HCT116 (cell line): ENCODE results near the gene SRPRA. TPM values are rescaled to one million over a fixed set of nuclear protein-coding genes. Genes with fewer than 3 reads are reported as not detected.

Experiments
- ATAC-seq: fragments of 200-7000 bp; cut with Tn5 transposase; 2 replicates; pipeline ENCODE4 v1.9.1; 2020; ENCODE audit warnings: mild to moderate bottlenecking, moderate library complexity
- BruUV-seq: library from RNA; stranded (reverse); fragments of 400-500 nt; replicated peaks from 2 replicates; lab custom pipeline; 2021; lab: Mats Ljungman, UMichigan
- CTCF ChIA-PET: fragments of 300-600 bp; sonication (Branson Sonifier 250); formaldehyde crosslinking; loops from one replicate; lab custom pipeline; 2021; ENCODE audit warnings: antibody characterized with exemption; lab: Charles Lee
- POLR2A ChIA-PET: fragments of 300-600, 350-600 bp; sonication (Branson Sonifier 250); formaldehyde crosslinking; loops from one replicate; lab custom pipeline; 2021; ENCODE audit warnings: antibody characterized with exemption; lab: Charles Lee
- RAD21 ChIA-PET, 2 experiments: fragments of 300-600 bp; sonication (Branson Sonifier 250); formaldehyde crosslinking; loops; one replicate each; lab custom pipeline; 2023; ENCODE audit warnings: low total read pairs in 2 of 2; ENCODE audit not compliant: uncharacterized antibody in 2 of 2, unreplicated experiment in 2 of 2, low non-redundant PET in 1 of 2; lab: Charles Lee
- DNase-seq: peaks from one replicate; pipeline ENCODE4 v3.0.0-alpha.2; 2010; ENCODE audit warnings: low read depth, low spot score
- H2AFZ ChIP-seq: fragments of 200-600 bp; shearing (Covaris generic), sonication (generic); 2 replicates; pipeline ENCODE4 v1.6.1; 2017; ENCODE audit warnings: low read depth, mixed run types, mixed read lengths, antibody characterized with exemption, low read length; ENCODE audit not compliant: poor library complexity, severe bottlenecking
- H3K27ac ChIP-seq: 2 replicates; pipeline ENCODE4 v1.5.1; 2012; ENCODE audit warnings: low read depth, low read length
- H3K27me3 ChIP-seq: fragments of 200-600 bp; sonication (generic); 2 replicates; pipeline ENCODE4 v1.6.1; 2016; ENCODE audit warnings: mixed run types, low read length, mixed read lengths; ENCODE audit not compliant: insufficient read depth
- H3K36me3 ChIP-seq, 2 experiments: fragments of 200-500 bp in 1 of 2; fragments of 200-600 bp in 1 of 2; sonication (Bioruptor generic) in 1 of 2; sonication (generic) in 1 of 2; 2 replicates each; pipeline versions ENCODE4 v1.5.1 to v1.6.1; 2014 to 2016; ENCODE audit warnings: low read length in 2 of 2, inconsistent platforms in 1 of 2, mixed read lengths in 1 of 2, mixed run types in 1 of 2; ENCODE audit not compliant: insufficient read depth in 2 of 2, control insufficient read depth in 1 of 2
- H3K4me1 ChIP-seq, 2 experiments: fragments of 200-600 bp in 1 of 2; sonication (generic) in 1 of 2; 2 replicates each; pipeline versions ENCODE4 v1.5.1 to v1.6.1; 2012 to 2017; ENCODE audit warnings: low read length in 2 of 2, inconsistent platforms in 1 of 2, mild to moderate bottlenecking in 1 of 2, mixed read lengths in 1 of 2, mixed run types in 1 of 2, moderate library complexity in 1 of 2; ENCODE audit not compliant: insufficient read depth in 2 of 2, control insufficient read depth in 1 of 2
- H3K4me2 ChIP-seq: fragments of 200-600 bp; sonication (generic); 2 replicates; pipeline ENCODE4 v1.6.1; 2017; ENCODE audit warnings: mixed run types, low read length, mixed read lengths
- H3K4me3 ChIP-seq, 2 experiments: fragments of 200-600 bp in 1 of 2; sonication (generic) in 1 of 2; replicated peaks in 1 of 2; 2 replicates each; pipeline ENCODE4 v1.5.1; 2011 to 2016; ENCODE audit warnings: low read length in 2 of 2, control low read depth in 1 of 2, low read depth in 1 of 2, mild to moderate bottlenecking in 1 of 2, mixed read lengths in 1 of 2, mixed run types in 1 of 2
- H3K79me2 ChIP-seq: fragments of 200-600 bp; sonication (generic); 2 replicates; pipeline ENCODE4 v1.6.1; 2017; ENCODE audit warnings: mild to moderate bottlenecking, mixed run types, low read length, moderate library complexity, mixed read lengths; ENCODE audit not compliant: insufficient read depth
- H3K9ac ChIP-seq: fragments of 200-600 bp; sonication (generic); 2 replicates; pipeline ENCODE4 v1.6.1; 2016; ENCODE audit warnings: low read length, mixed read lengths
- H3K9me2 ChIP-seq: fragments of 200-600 bp; sonication (generic), shearing (Covaris generic); 2 replicates; pipeline ENCODE4 v1.6.1; 2017; ENCODE audit warnings: mixed run types, mild to moderate bottlenecking, moderate library complexity; ENCODE audit not compliant: insufficient read depth
- H3K9me3 ChIP-seq, 2 experiments: fragments of 200-500 bp in 1 of 2; fragments of 200-600 bp in 1 of 2; sonication (Bioruptor generic) in 1 of 2; sonication (generic) in 1 of 2; 2 replicates each; pipeline ENCODE4 v1.6.1; 2014 to 2017; ENCODE audit warnings: low read length in 2 of 2, mixed read lengths in 2 of 2, inconsistent platforms in 1 of 2, low read depth in 1 of 2, mild to moderate bottlenecking in 1 of 2, mixed run types in 1 of 2, moderate library complexity in 1 of 2; ENCODE audit not compliant: control insufficient read depth in 1 of 2, insufficient read depth in 1 of 2
- H4K20me1 ChIP-seq: fragments of 200-600 bp; sonication (generic), shearing (Covaris generic); 2 replicates; pipeline ENCODE4 v1.6.1; 2017; ENCODE audit warnings: mixed run types, mild to moderate bottlenecking, moderate library complexity; ENCODE audit not compliant: insufficient read depth
- CBX3 ChIP-seq: IDR thresholded peaks from 2 replicates; pipeline ENCODE4 v1.6.1; 2012; ENCODE audit warnings: low read depth
- EGR1 ChIP-seq: IDR thresholded peaks from 2 replicates; pipeline ENCODE4 v1.6.1; 2012; ENCODE audit warnings: low read depth
- EZH2phosphoT487 ChIP-seq: fragments of 200-600 bp; IDR thresholded peaks from 2 replicates; pipeline ENCODE4 v1.6.1; 2018; ENCODE audit warnings: antibody characterized with exemption, borderline replicate concordance
- JUND ChIP-seq: IDR thresholded peaks from 2 replicates; pipeline ENCODE4 v1.6.1; 2012
- POLR2A ChIP-seq: IDR thresholded peaks from 2 replicates; pipeline ENCODE4 v1.7.0; 2011; ENCODE audit warnings: borderline replicate concordance; ENCODE audit not compliant: insufficient read depth, insufficient read length; ENCODE audit errors: extremely low read depth
- RAD21 ChIP-seq: IDR thresholded peaks from 2 replicates; pipeline ENCODE4 v1.6.1; 2012; ENCODE audit warnings: low read depth, mild to moderate bottlenecking
- SIN3A ChIP-seq: IDR thresholded peaks from 2 replicates; pipeline ENCODE4 v1.6.1; 2012; ENCODE audit warnings: low read depth
- SRF ChIP-seq: IDR thresholded peaks from 2 replicates; pipeline ENCODE4 v1.6.1; 2012; ENCODE audit warnings: low read depth
- TCF7L2 ChIP-seq: IDR thresholded peaks from 2 replicates; pipeline ENCODE4 v1.7.0; 2011; ENCODE audit warnings: borderline replicate concordance, inconsistent platforms; ENCODE audit not compliant: insufficient read depth, insufficient read length; ENCODE audit errors: extremely low read depth
- YY1 ChIP-seq: IDR thresholded peaks from 2 replicates; pipeline ENCODE4 v1.6.1; 2011; ENCODE audit warnings: low read length, low read depth, moderate library complexity, mild to moderate bottlenecking; ENCODE audit not compliant: insufficient replicate concordance; ENCODE audit errors: extremely low read depth
- ZFX ChIP-seq: fragments of 450-650 bp; IDR thresholded peaks from 2 replicates; pipeline ENCODE4 v1.6.1; 2017
- intact Hi-C: fragments of 100-400 bp; cut with micrococcal nuclease; formaldehyde crosslinking; loops from 2 replicates; pipeline ENCODE4 v1.10.0; 2022
- total RNA-seq: library from RNA; stranded (reverse); gene quantifications from one replicate; pipeline ENCODE4 v1.2.1, GENCODE V29; 2021; ENCODE audit not compliant: unreplicated experiment
- TF ChIP-seq, protein P1 (sequence below): IDR thresholded peaks from 2 replicates; pipeline ENCODE4 v1.6.1; 2012
- TF ChIP-seq, protein P2 (sequence below): IDR thresholded peaks from 2 replicates; pipeline ENCODE4 v1.6.1; 2011; ENCODE audit warnings: mild to moderate bottlenecking, low read length, moderate library complexity; ENCODE audit not compliant: insufficient replicate concordance; ENCODE audit errors: extremely low read depth
- TF ChIP-seq, protein P3 (sequence below): IDR thresholded peaks from 2 replicates; pipeline ENCODE4 v1.6.1; 2012; ENCODE audit warnings: low read depth

The SRPRA gene
- total RNA-seq, 1 experiment from 2014 or later, result 74.5 TPM

DNA sequence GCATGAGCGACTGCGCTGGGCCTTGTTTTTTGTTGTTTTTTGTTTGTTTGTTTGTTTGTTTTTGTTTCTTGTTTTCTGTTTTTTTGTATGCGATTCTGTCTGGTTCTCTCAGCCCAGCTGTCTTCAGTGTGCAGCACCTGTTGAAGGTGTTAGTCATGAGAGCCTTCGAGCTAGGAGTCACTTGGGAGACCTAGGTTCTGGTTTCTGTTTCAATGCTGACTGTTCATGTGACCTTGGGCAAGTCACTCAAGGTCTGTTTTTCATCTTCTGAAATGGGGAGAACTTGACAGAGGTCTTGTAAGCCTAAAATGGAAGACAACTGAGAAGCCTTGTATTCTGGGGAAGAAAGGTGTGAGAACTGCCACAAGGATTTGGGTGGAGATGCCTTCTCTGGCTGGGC, 37.0 kb upstream of the SRPRA start:
- CTCF ChIA-PET, result no interaction called here
- RAD21 ChIA-PET, result no interaction called here
- Histone ChIP-seq H2AFZ (no peak overlapping the region), H4K20me1 (no peaks in the 10 kb centered on the region), H3K27me3 (no peaks in the 10 kb centered on the region), H3K4me3 (no peak overlapping the region), H3K4me2 (no peak overlapping the region), H3K9ac (no peak overlapping the region), H3K27ac (no peak overlapping the region), H3K9me3 (no peaks in the 10 kb centered on the region), H3K36me3 (no peaks in the 10 kb centered on the region), H3K4me1 (peaks cover 11 to 20% of the 10 kb centered on the region in 2 experiments; a peak in 2 of 4 replicates), H3K9me2 (no peaks in the 10 kb centered on the region), H3K79me2 (peaks cover 16% of the 10 kb centered on the region)
- ATAC-seq (no peak), DNase-seq (no peak)
- POLR2A ChIA-PET, result no interaction called here
- TF ChIP-seq YY1 (no peak), TCF7L2 (no peak), SRF (no peak), SIN3A (no peak), ZFX (no peak), RAD21 (no peak), EGR1 (no peak), EZH2phosphoT487 (no peak)
- TF ChIP-seq, protein P1, sequence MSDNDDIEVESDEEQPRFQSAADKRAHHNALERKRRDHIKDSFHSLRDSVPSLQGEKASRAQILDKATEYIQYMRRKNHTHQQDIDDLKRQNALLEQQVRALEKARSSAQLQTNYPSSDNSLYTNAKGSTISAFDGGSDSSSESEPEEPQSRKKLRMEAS, result no peak
- no TSS peak for BruUV-seq
- intact Hi-C loops, result no loop called here

DNA sequence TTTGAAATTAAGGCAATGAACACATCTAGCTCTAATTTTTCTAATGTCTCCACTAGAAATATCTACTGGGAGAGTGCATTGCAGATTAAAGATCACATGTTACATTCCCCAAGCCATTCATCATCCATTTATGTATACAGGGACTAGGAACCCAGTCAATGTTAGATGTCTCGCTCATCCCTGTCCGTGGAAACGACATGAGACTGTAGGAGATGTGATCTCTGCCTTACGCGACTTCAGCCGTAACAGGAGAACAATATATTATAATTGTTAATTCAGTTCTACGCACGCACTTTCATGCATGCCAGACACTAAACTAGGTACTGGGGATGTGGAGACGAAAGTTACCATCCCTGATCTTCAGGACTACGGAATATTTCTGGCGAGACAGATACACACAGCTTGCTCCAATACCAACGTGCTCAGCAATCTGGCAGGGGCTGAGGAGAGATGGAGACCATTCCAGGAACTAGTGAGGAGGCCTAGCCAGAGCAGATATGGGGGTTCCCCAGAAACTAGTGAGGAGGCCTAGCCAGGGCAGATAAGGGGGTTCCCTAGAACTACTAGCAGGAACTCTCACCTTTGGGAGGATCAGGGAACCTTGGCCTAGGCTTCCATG, 35.9 kb upstream of the SRPRA start:
- CTCF ChIA-PET, result interaction anchor here (1.0 kb wide), 1 partner anchor 176 kb away, joined by 7 read pairs; no protein-coding TSS in a partner anchor
- POLR2A ChIA-PET, result interaction anchor here (0.5 to 1.0 kb wide), 2 partner anchors 21 to 122 kb away, joined by 3 read pairs; no protein-coding TSS in a partner anchor
- Histone ChIP-seq H3K27me3 (no peaks in the 10 kb centered on the region), H3K9me2 (no peaks in the 10 kb centered on the region), H3K79me2 (peaks cover 16% of the 10 kb centered on the region), H3K9ac (peak overlapping the region; percentile 94), H4K20me1 (no peaks in the 10 kb centered on the region), H3K4me3 (peak overlapping the region; percentile 78 to 80), H3K4me1 (peaks cover 11 to 20% of the 10 kb centered on the region in 2 experiments; a peak in 2 of 4 replicates), H3K36me3 (no peaks in the 10 kb centered on the region), H3K4me2 (peak overlapping the region; percentile 86), H3K27ac (peak overlapping the region; percentile 92), H2AFZ (peak overlapping the region; percentile 83)
- DNase-seq, result no peak
- BruUV-seq, result TSS peak; percentile 62
- intact Hi-C loops, result no loop called here
- peak; percentile 11; the same call in 1 of the 2 replicates for ATAC-seq
- RAD21 ChIA-PET, result no interaction called here
- TF ChIP-seq EGR1 (no peak), POLR2A (no peak), JUND (peak; percentile 23; the same call in 1 of the 2 replicates), CBX3 (no peak)
- TF ChIP-seq, protein P2, sequence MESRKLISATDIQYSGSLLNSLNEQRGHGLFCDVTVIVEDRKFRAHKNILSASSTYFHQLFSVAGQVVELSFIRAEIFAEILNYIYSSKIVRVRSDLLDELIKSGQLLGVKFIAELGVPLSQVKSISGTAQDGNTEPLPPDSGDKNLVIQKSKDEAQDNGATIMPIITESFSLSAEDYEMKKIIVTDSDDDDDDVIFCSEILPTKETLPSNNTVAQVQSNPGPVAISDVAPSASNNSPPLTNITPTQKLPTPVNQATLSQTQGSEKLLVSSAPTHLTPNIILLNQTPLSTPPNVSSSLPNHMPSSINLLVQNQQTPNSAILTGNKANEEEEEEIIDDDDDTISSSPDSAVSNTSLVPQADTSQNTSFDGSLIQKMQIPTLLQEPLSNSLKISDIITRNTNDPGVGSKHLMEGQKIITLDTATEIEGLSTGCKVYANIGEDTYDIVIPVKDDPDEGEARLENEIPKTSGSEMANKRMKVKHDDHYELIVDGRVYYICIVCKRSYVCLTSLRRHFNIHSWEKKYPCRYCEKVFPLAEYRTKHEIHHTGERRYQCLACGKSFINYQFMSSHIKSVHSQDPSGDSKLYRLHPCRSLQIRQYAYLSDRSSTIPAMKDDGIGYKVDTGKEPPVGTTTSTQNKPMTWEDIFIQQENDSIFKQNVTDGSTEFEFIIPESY, result no peak
- TF ChIP-seq, protein P3, sequence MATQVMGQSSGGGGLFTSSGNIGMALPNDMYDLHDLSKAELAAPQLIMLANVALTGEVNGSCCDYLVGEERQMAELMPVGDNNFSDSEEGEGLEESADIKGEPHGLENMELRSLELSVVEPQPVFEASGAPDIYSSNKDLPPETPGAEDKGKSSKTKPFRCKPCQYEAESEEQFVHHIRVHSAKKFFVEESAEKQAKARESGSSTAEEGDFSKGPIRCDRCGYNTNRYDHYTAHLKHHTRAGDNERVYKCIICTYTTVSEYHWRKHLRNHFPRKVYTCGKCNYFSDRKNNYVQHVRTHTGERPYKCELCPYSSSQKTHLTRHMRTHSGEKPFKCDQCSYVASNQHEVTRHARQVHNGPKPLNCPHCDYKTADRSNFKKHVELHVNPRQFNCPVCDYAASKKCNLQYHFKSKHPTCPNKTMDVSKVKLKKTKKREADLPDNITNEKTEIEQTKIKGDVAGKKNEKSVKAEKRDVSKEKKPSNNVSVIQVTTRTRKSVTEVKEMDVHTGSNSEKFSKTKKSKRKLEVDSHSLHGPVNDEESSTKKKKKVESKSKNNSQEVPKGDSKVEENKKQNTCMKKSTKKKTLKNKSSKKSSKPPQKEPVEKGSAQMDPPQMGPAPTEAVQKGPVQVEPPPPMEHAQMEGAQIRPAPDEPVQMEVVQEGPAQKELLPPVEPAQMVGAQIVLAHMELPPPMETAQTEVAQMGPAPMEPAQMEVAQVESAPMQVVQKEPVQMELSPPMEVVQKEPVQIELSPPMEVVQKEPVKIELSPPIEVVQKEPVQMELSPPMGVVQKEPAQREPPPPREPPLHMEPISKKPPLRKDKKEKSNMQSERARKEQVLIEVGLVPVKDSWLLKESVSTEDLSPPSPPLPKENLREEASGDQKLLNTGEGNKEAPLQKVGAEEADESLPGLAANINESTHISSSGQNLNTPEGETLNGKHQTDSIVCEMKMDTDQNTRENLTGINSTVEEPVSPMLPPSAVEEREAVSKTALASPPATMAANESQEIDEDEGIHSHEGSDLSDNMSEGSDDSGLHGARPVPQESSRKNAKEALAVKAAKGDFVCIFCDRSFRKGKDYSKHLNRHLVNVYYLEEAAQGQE, result no peak
- TF ChIP-seq, all 23 proteins: peak for 1
- no peaks in the 10 kb centered on the region for H3K9me3 ChIP-seq
